ENCODE data around the gene USP7.
"Not testable (repeated sequence)": the region's sequence is repeated elsewhere in the genome, so short reads cannot be mapped to it uniquely, and the experiment has no call there.

Gene USP7

GRCh38 chr16:8971416-8971815 lies 7.7 kb upstream of the USP7 start:
- DNase-seq, result no peak

GRCh38 chr16:8969202-8969897 lies 5.6 kb upstream of the USP7 start:
- not testable (repeated sequence) for DNase-seq

GRCh38 chr16:8968054-8968453 lies 4.3 kb upstream of the USP7 start:
- DNase-seq, result not testable (repeated sequence)

- DNase-seq, result peak; percentile 85
Measured at GRCh38 chr16:8967132-8967821, 3.6 kb upstream of the USP7 start.

GRCh38 chr16:8966817-8967131 lies 3.1 kb upstream of the USP7 start:
- DNase-seq, result no peak

GRCh38 chr16:8964462-8964861 lies 756 bp upstream of the USP7 start:
- no peak for DNase-seq

GRCh38 chr16:8963010-8963820 lies 491 bp downstream of the USP7 start:
- peak; percentile 32 for DNase-seq

GRCh38 chr16:8962393-8963009 lies 1.2 kb downstream of the USP7 start:
- no peak for DNase-seq

GRCh38 chr16:8961811-8962390 lies 1.8 kb downstream of the USP7 start:
- no peak for DNase-seq

- DNase-seq, result peak; percentile 56
Measured at GRCh38 chr16:8960788-8961109, 3.0 kb downstream of the USP7 start.

- DNase-seq, result peak; percentile 48
Measured at GRCh38 chr16:8959921-8960787, 3.6 kb downstream of the USP7 start.

- peak; percentile 57 for DNase-seq
Measured at GRCh38 chr16:8958344-8959167, 5.2 kb downstream of the USP7 start.

GRCh38 chr16:8957509-8958157 lies 6.1 kb downstream of the USP7 start:
- DNase-seq, result no peak

GRCh38 chr16:8957063-8957397 lies 6.7 kb downstream of the USP7 start:
- peak; percentile 64 for DNase-seq

- no peak for DNase-seq
Measured at GRCh38 chr16:8956265-8957062, 7.2 kb downstream of the USP7 start.

- no peak for DNase-seq
Measured at GRCh38 chr16:8955828-8956227, 7.9 kb downstream of the USP7 start.

GRCh38 chr16:8953064-8953463 lies 10.6 kb downstream of the USP7 start:
- DNase-seq, result no peak

GRCh38 chr16:8952281-8952751 lies 11.4 kb downstream of the USP7 start:
- no peak for DNase-seq

GRCh38 chr16:8951447-8952280 lies 12.0 kb downstream of the USP7 start:
- no peak for DNase-seq

All from suppressor macrophage treated with lipopolysaccharide for 4 hours (primary cell).